Suprapubic skin (tissue), 4 donors: ENCODE data around the gene TMEM270.
"Not testable (repeated sequence)": the region's sequence is repeated elsewhere in the genome, so short reads cannot be mapped to it uniquely, and the experiment has no call there.

Experiments
- CTCF ChIP-seq, 2 donors: fragments of 200-600 bp in 1 of 2; fragments of 450-650 bp in 1 of 2; sonication (generic) in 1 of 2; IDR thresholded peaks; one replicate each; pipeline ENCODE4 v1.5.1; 2016 to 2019; ENCODE audit warnings: antibody characterized with exemption in 2 of 2, mild to moderate bottlenecking in 1 of 2, moderate library complexity in 1 of 2
- EP300 ChIP-seq: sonication (generic); formaldehyde crosslinking; IDR thresholded peaks from one replicate; pipeline ENCODE4 v1.6.1; 2017; ENCODE audit warnings: antibody characterized with exemption
- POLR2A ChIP-seq, 2 donors: fragments of 450-650 bp; IDR thresholded peaks; one replicate each; pipeline ENCODE4 v1.6.1; 2017; ENCODE audit warnings: antibody characterized with exemption in 2 of 2, mild to moderate bottlenecking in 2 of 2, moderate library complexity in 2 of 2
- POLR2AphosphoS5 ChIP-seq, 3 donors: sonication (generic); formaldehyde crosslinking; IDR thresholded peaks; one replicate each; pipeline ENCODE4 v1.6.1; 2017; ENCODE audit warnings: antibody characterized with exemption in 3 of 3

GRCh38 chr7:73884867-73885422 lies 24.0 kb downstream of the TMEM270 start:
- TF ChIP-seq POLR2A (IDR thresholded peaks at IDR 0.05); POLR2AphosphoS5 (IDR thresholded peaks at IDR 0.05); CTCF (IDR thresholded peaks at IDR 0.05); EP300: not testable (repeated sequence)
